Measurements from ENCODE around the gene PCMT1. TPM values are rescaled to one million over a fixed set of nuclear protein-coding genes. Genes with fewer than 3 reads are reported as not detected.

Gene PCMT1
- total and polyA plus RNA-seq, 2 of the 4 experiments (the other 2 are of a cell fraction) = 101 to 109 TPM

DNA sequence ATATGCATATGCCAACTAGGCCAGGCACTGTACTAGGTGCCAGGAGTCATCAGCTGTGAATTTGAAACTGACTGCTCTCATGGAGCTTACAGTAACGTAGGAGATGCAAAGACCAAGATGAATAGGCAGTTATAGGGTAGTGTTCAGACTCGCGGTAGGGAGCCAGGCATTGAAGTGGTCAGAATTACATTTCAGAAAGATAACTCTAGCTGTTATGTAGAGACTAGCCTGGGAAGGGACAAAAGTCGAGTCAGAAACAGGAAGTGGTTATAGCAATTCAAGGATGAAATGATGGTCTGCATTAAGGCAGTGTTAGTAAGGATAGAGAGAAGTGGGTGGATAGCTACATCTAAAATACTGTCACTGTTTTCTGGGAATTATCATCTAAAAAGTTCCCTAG, 56.6 kb downstream of the PCMT1 start:
- dilution Hi-C loops (cut with HindIII; ENCODE audit: low sequenced_read_pairs, unreplicated experiment) = no loop called here

More for the DNA sequence above, 56.6 kb downstream of the PCMT1 start:
- 79% methylated on average over 4 of the region's 4 CpGs; no CpG with 5 or more reads in 1 of the 2 experiments for WGBS, 2 experiments (ENCODE audit: extremely low coverage in 2 of 2, insufficient read length in 1 of 2)
- in situ Hi-C loops (cut with MboI; ENCODE audit: low sequenced_read_pairs) = no loop called here
- TF ChIP-seq MAZ (IDR thresholded peaks at IDR 0.05; ENCODE audit: borderline replicate concordance, low read depth, low read length) (no peak), NFE2L2 (IDR thresholded peaks at IDR 0.05; ENCODE audit: low read depth, low read length) (no peak), RFX5 (IDR thresholded peaks at IDR 0.05; ENCODE audit: low read depth, low read length) (no peak), MAFK (IDR thresholded peaks at IDR 0.05; ENCODE audit: low read depth, low read length) (no peak), CEBPB (IDR thresholded peaks at IDR 0.05; ENCODE audit: low read depth, low read length) (no peak), SMC3 (IDR thresholded peaks at IDR 0.05; ENCODE audit: low read depth, low read length) (no peak), CHD1 (IDR thresholded peaks at IDR 0.05; ENCODE audit: low read depth, low read length) (no peak), FOS (IDR thresholded peaks at IDR 0.05; ENCODE audit: low read depth, low read length) (no peak), BHLHE40 (IDR thresholded peaks at IDR 0.05; ENCODE audit: low read depth, low read length) (no peak), RCOR1 (IDR thresholded peaks at IDR 0.05; ENCODE audit: insufficient replicate concordance, low read length) (no peak), RAD21 (IDR thresholded peaks at IDR 0.05; ENCODE audit: low read length) (no peak), USF2 (IDR thresholded peaks at IDR 0.05; ENCODE audit: low read depth, low read length) (no peak), POLR2A (IDR thresholded peaks at IDR 0.05; ENCODE audit: low read depth, low read length) (no peak), MXI1 (IDR thresholded peaks at IDR 0.05; ENCODE audit: borderline replicate concordance, low read depth, low read length) (no peak)
- TF ChIP-seq, protein P1, sequence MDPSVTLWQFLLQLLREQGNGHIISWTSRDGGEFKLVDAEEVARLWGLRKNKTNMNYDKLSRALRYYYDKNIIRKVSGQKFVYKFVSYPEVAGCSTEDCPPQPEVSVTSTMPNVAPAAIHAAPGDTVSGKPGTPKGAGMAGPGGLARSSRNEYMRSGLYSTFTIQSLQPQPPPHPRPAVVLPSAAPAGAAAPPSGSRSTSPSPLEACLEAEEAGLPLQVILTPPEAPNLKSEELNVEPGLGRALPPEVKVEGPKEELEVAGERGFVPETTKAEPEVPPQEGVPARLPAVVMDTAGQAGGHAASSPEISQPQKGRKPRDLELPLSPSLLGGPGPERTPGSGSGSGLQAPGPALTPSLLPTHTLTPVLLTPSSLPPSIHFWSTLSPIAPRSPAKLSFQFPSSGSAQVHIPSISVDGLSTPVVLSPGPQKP (IDR thresholded peaks at IDR 0.05; ENCODE audit: borderline replicate concordance, low read depth, low read length) = no peak
- TF ChIP-seq, protein P2, sequence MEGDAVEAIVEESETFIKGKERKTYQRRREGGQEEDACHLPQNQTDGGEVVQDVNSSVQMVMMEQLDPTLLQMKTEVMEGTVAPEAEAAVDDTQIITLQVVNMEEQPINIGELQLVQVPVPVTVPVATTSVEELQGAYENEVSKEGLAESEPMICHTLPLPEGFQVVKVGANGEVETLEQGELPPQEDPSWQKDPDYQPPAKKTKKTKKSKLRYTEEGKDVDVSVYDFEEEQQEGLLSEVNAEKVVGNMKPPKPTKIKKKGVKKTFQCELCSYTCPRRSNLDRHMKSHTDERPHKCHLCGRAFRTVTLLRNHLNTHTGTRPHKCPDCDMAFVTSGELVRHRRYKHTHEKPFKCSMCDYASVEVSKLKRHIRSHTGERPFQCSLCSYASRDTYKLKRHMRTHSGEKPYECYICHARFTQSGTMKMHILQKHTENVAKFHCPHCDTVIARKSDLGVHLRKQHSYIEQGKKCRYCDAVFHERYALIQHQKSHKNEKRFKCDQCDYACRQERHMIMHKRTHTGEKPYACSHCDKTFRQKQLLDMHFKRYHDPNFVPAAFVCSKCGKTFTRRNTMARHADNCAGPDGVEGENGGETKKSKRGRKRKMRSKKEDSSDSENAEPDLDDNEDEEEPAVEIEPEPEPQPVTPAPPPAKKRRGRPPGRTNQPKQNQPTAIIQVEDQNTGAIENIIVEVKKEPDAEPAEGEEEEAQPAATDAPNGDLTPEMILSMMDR (conservative IDR thresholded peaks at IDR 0.05; ENCODE audit: low read depth, low read length) = no peak
- Histone ChIP-seq H3K4me3 (ENCODE audit: insufficient read depth, low read depth, low read length) (no peak overlapping the region), H2AFZ (replicated peaks; ENCODE audit: low read length, poor library complexity) (no peak overlapping the region), H3K14ac (replicated peaks; ENCODE audit: low read depth, low read length) (no peak overlapping the region), H2BK120ac (ENCODE audit: low read depth, low read length) (no peak overlapping the region), H3K27me3 (ENCODE audit: control insufficient read depth, insufficient read depth, low read length) (no peaks in the 10 kb centered on the region), H3K9ac (ENCODE audit: low read depth, low read length) (no peak overlapping the region), H2AK9ac (replicated peaks; ENCODE audit: low read depth, low read length, poor library complexity) (no peak overlapping the region), H2BK20ac (ENCODE audit: low read depth, low read length) (no peak overlapping the region), H2BK5ac (ENCODE audit: low read depth, low read length, poor library complexity, severe bottlenecking) (no peak overlapping the region), H3K9me3 (ENCODE audit: control insufficient read depth, insufficient read depth, low read length) (no peaks in the 10 kb centered on the region), H3K4ac (ENCODE audit: low read depth, low read length) (no peak overlapping the region), H3K56ac (ENCODE audit: extremely low read depth, insufficient read depth, low read length) (no peak overlapping the region), H4K91ac (ENCODE audit: insufficient read depth, low read depth, low read length) (no peak overlapping the region), H4K5ac (ENCODE audit: low read depth, low read length) (no peak overlapping the region), H3K27ac (ENCODE audit: insufficient read depth, low read length) (no peak overlapping the region), H4K20me1 (ENCODE audit: insufficient read depth, low read length) (no peaks in the 10 kb centered on the region), H2AK5ac (ENCODE audit: low read depth, low read length) (no peak overlapping the region), H2BK15ac (ENCODE audit: low read depth, low read length) (no peak overlapping the region), H3K4me2 (ENCODE audit: low read depth, low read length) (no peak overlapping the region), H3K4me1 (ENCODE audit: control insufficient read depth, insufficient read depth, low read length) (peaks cover 2% of the 10 kb centered on the region; the same call in 1 of the 2 replicates), H3K79me1 (ENCODE audit: low read depth in 1 of 2, low read length in 2 of 2) (peaks cover 6 to 8% of the 10 kb centered on the region in 2 experiments), H4K8ac (ENCODE audit: low read depth in 2 of 2, low read length in 2 of 2) (no peak overlapping the region), H3K36me3 (ENCODE audit: control insufficient read depth, insufficient read depth, low read length) (peaks cover 4% of the 10 kb centered on the region; the same call in 1 of the 2 replicates), H3K9me1 (ENCODE audit: insufficient read depth, low read length) (no peaks in the 10 kb centered on the region; the same call in 1 of the 2 replicates), H3K18ac (ENCODE audit: low read depth, low read length) (no peak overlapping the region), H3K23ac (ENCODE audit: low read depth, low read length) (no peak overlapping the region)
- DNase-seq (peak; percentile 31), ATAC-seq (ENCODE audit: low read depth) (no peak)
- no TSS peak for BruUV-seq (replicated peaks)
- ChIA-PET CTCF (no interaction called here), POLR2A (ENCODE audit: unreplicated experiment) (no interaction called here)
- intact Hi-C loops (cut with micrococcal nuclease) = no loop called here
